Tibial artery (tissue), 4 donors: ENCODE results near the gene SUMO4.

ENCODE experiments used
- DNase-seq, 2 donors: peaks; one replicate each; pipeline ENCODE4 v3.0.0-alpha.2; 2019
- H3K27ac ChIP-seq, 2 donors: fragments of 200-600 bp; sonication (generic) in 1 of 2; 1 replicate in 1 of 2; 2 replicates in 1 of 2; pipeline ENCODE4 v1.5.1; 2018 to 2019; ENCODE audit warnings: mild to moderate bottlenecking in 1 of 2
- H3K27me3 ChIP-seq, 2 donors: fragments of 200-600 bp; sonication (generic) in 1 of 2; one replicate each; pipeline versions ENCODE4 v1.5.1 to v1.6.0; 2016 to 2019
- H3K36me3 ChIP-seq, 3 donors: fragments of 200-600 bp; sonication (generic) in 2 of 3; one replicate each; pipeline ENCODE4 v1.5.1; 2016 to 2019; ENCODE audit warnings: mild to moderate bottlenecking in 2 of 3
- H3K4me1 ChIP-seq, 4 donors: fragments of 200-600 bp; sonication (generic) in 2 of 4; 1 replicate in 3 of 4; 2 replicates in 1 of 4; pipeline ENCODE4 v1.5.1; 2016 to 2019
- H3K4me3 ChIP-seq, 2 donors: fragments of 200-600 bp; sonication (generic) in 1 of 2; 1 replicate in 1 of 2; 2 replicates in 1 of 2; pipeline ENCODE4 v1.5.1; 2018 to 2019; ENCODE audit warnings: mild to moderate bottlenecking in 2 of 2
- H3K9me3 ChIP-seq, 3 donors: fragments of 200-600 bp; sonication (generic) in 1 of 3; one replicate each; pipeline ENCODE4 v1.5.1; 2016 to 2019
- intact Hi-C: fragments of 100-400 bp; cut with DNase I; formaldehyde crosslinking; loops from one replicate; pipeline ENCODE4 v1.15.0; 2023; ENCODE audit warnings: low total_unique reads
- TF ChIP-seq, protein P1 (sequence below), 2 experiments: fragments of 200-600 bp in 1 of 2; fragments of 450-650 bp in 1 of 2; IDR thresholded peaks; one replicate each; pipeline ENCODE4 v1.5.1; 2017 to 2019; ENCODE audit warnings: antibody characterized with exemption in 2 of 2, mild to moderate bottlenecking in 1 of 2, moderate library complexity in 1 of 2

The SUMO4 gene

DNA sequence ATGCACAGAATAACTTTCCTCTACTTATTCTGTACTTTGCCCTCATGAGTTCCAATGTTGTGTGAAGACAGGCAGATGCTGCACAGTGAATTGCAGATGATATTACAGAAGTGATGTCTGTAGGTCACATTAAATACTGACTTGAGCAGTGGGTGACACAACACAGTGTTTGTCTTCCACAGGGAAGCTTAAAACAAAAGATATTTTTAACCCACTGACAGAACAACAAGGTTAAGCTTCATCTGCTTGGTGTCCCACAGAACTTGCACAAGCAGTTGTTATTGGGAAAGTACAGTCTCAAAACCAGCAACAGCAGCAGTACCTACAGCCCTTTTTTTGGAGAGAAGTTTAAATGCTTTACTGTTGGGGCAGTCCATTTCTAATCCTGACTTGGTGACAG, 10.5 kb downstream of the SUMO4 start:
- intact Hi-C loops: no loop called here
- Histone ChIP-seq H3K9me3 (no peaks in the 10 kb centered on the region), H3K36me3 (peaks cover 6 to 26% (median 13%) of the 10 kb centered on the region in 3 donors), H3K27ac (no peak overlapping the region), H3K4me3 (no peak overlapping the region), H3K27me3 (no peaks in the 10 kb centered on the region), H3K4me1 (no peaks in the 10 kb centered on the region)
- DNase-seq: no peak
- TF ChIP-seq, protein P1, sequence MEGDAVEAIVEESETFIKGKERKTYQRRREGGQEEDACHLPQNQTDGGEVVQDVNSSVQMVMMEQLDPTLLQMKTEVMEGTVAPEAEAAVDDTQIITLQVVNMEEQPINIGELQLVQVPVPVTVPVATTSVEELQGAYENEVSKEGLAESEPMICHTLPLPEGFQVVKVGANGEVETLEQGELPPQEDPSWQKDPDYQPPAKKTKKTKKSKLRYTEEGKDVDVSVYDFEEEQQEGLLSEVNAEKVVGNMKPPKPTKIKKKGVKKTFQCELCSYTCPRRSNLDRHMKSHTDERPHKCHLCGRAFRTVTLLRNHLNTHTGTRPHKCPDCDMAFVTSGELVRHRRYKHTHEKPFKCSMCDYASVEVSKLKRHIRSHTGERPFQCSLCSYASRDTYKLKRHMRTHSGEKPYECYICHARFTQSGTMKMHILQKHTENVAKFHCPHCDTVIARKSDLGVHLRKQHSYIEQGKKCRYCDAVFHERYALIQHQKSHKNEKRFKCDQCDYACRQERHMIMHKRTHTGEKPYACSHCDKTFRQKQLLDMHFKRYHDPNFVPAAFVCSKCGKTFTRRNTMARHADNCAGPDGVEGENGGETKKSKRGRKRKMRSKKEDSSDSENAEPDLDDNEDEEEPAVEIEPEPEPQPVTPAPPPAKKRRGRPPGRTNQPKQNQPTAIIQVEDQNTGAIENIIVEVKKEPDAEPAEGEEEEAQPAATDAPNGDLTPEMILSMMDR (IDR thresholded peaks at IDR 0.05): no peak

GRCh38 chr6:149414009-149414408, 13.9 kb downstream of the SUMO4 start:
- intact Hi-C loops: no loop called here
- peaks cover 6 to 16% (median 7%) of the 10 kb centered on the region in 3 donors for H3K36me3 ChIP-seq
- H3K4me1 ChIP-seq: no peaks in the 10 kb centered on the region
- TF ChIP-seq, protein P1 (IDR thresholded peaks at IDR 0.05): no peak
- no peak for DNase-seq
- H3K4me3 ChIP-seq: no peak overlapping the region
- peaks cover 0 to 7% (median 0%) of the 10 kb centered on the region in 3 donors for H3K9me3 ChIP-seq
- H3K27ac ChIP-seq: no peak overlapping the region
- no peaks in the 10 kb centered on the region for H3K27me3 ChIP-seq

DNA sequence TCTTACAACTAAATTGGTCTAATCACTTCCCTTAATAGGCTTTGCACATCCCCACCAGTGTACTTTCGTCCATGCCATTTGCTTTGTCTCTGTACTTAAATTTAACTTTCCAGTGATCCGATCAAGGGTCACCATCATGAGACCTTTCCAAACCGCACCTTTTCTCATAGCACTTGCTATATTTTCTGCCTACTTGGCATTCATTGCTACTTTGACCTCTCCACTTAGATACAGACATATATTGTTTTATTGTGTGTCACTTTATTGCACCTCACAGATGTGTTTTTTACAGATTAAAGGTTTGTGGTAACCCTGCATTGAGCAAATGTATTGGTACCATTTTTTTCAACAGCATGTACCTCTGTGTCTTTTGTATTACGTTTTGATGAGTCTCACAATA, 14.8 kb downstream of the SUMO4 start:
- peaks cover 0 to 7% (median 0%) of the 10 kb centered on the region in 3 donors for H3K9me3 ChIP-seq

DNA sequence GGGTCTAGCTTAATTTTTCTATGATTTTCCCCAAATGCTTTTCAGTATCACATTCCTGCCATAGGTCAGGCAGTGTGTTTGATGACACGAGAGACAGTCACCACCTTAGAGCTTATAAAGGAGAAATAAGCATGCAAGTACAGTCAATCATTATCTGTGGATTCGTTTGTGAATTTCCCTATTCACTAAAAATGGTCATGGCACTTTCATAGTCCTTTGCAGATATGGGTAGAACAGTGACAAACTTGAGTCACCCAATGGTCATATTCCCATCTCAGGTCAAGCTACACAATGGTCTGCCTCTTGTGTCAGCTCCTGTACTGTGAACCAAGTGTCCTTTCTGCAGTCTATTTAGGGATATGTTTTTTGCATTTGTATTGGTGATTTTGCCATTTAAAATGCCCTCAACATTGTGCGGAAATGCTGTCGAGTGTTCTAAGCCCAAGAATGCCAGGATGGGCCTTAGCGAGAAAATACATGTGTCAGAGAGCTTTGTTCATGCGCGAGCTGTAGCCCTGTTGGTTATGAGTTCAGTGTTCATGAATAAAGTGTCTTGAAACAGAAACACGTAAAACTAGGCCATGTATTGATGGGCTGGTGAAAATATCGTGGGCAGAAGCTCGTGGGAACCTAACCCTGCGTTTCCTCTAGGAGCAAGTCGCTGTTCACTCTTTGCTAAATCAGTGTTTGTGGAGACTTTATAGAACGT, 19.8 kb downstream of the SUMO4 start:
- H3K9me3 ChIP-seq: peaks cover 0 to 7% (median 0%) of the 10 kb centered on the region in 3 donors
- intact Hi-C loops: no loop called here
- H3K36me3 ChIP-seq: no peaks in the 10 kb centered on the region
- no peak overlapping the region for H3K4me3 ChIP-seq
- H3K27ac ChIP-seq: no peak overlapping the region
- TF ChIP-seq, protein P1 (IDR thresholded peaks at IDR 0.05): no peak
- H3K27me3 ChIP-seq: no peaks in the 10 kb centered on the region
- peaks cover 0 to 15% (median 10%) of the 10 kb centered on the region in 4 donors for H3K4me1 ChIP-seq
- DNase-seq: no peak

More for the DNA sequence above, 14.8 kb downstream of the SUMO4 start:
- Histone ChIP-seq H3K27me3 (no peaks in the 10 kb centered on the region), H3K4me1 (no peaks in the 10 kb centered on the region), H3K4me3 (no peak overlapping the region), H3K36me3 (peaks cover 3 to 8% (median 6%) of the 10 kb centered on the region in 3 donors), H3K27ac (no peak overlapping the region)
- intact Hi-C loops: no loop called here
- DNase-seq: no peak
- TF ChIP-seq, protein P1 (IDR thresholded peaks at IDR 0.05): no peak

DNA sequence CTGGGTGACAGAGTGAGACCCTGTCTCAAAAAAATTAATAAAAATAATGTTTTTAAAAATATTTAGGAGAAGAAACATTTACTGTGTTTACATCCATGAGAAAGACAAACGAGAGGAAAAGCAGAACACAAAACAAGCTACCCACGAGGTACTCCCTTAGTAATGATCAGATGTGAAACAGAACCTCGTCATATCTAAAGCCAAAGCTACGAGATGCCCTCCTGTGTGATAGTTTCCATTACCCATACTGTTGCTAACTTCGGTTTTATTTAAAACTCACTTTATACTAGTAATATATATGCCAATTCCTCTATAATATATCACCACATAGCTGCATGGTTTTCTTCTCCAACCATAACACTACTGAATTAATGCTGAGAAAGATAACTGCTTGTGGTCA, 21.1 kb downstream of the SUMO4 start:
- H3K27ac ChIP-seq: no peak overlapping the region

More for the DNA sequence above, 21.1 kb downstream of the SUMO4 start:
- H3K36me3 ChIP-seq: no peaks in the 10 kb centered on the region
- DNase-seq: no peak
- H3K27me3 ChIP-seq: no peaks in the 10 kb centered on the region
- TF ChIP-seq, protein P1 (IDR thresholded peaks at IDR 0.05): no peak
- no peak overlapping the region for H3K4me3 ChIP-seq
- peaks cover 0 to 15% (median 10%) of the 10 kb centered on the region in 4 donors for H3K4me1 ChIP-seq
- H3K9me3 ChIP-seq: peaks cover 0 to 7% (median 0%) of the 10 kb centered on the region in 3 donors
- intact Hi-C loops: no loop called here
